Measurements from ENCODE around the gene MAML3. TPM values are rescaled to one million over a fixed set of nuclear protein-coding genes. Genes with fewer than 3 reads are reported as not detected.

Gene MAML3
- polyA plus RNA-seq, 1 donor (not counting 4 experiments of a cell fraction or from before 2014, with no cell fraction given), result 0.68 TPM

GRCh38 chr4:139854668-139855403, 299.1 kb downstream of the MAML3 start:
- DNase-seq (ENCODE audit: low read depth, low spot score) (no peak), FAIRE-seq (no peak)
- H3K79me2 ChIP-seq (ENCODE audit: control insufficient read depth, insufficient read depth, low read length), result no peaks in the 10 kb centered on the region
- H3K36me3 ChIP-seq (ENCODE audit: control insufficient read depth in 2 of 2, extremely low read depth in 1 of 2, insufficient read depth in 2 of 2, low read length in 2 of 2), result no peaks in the 10 kb centered on the region
- dilution Hi-C loops (cut with MboI; ENCODE audit: extremely low pct_ligation_motif_present, low sequenced_read_pairs), result no loop called here
- H3K9me1 ChIP-seq (ENCODE audit: control insufficient read depth, extremely low read depth, insufficient read depth, low read length), result no peaks in the 10 kb centered on the region
- H3K27me3 ChIP-seq (ENCODE audit: control insufficient read depth, extremely low read depth, insufficient read depth, low read length), result no peaks in the 10 kb centered on the region
- H3K9ac ChIP-seq (ENCODE audit: control insufficient read depth, extremely low read depth, insufficient read depth, low read length), result no peak overlapping the region
- H3K4me2 ChIP-seq (ENCODE audit: control insufficient read depth, extremely low read depth, insufficient read depth, low read depth, low read length), result no peak overlapping the region
- H3K4me1 ChIP-seq (ENCODE audit: control insufficient read depth, extremely low read depth, insufficient read depth, low read length), result no peaks in the 10 kb centered on the region
- H3K27ac ChIP-seq (ENCODE audit: control insufficient read depth, insufficient read depth, low read length), result no peak overlapping the region
- TF ChIP-seq EZH2 (IDR thresholded peaks at IDR 0.05; ENCODE audit: low read length), result no peak
- TF ChIP-seq CTCF (optimal IDR thresholded peaks at IDR 0.05 in 1 of 3, IDR thresholded peaks at IDR 0.05 in 1 of 3, conservative IDR thresholded peaks at IDR 0.05 in 1 of 3; ENCODE audit: extremely low read depth in 1 of 3, insufficient read depth in 2 of 3, low read length in 3 of 3), result no peak
- H3K9me3 ChIP-seq (ENCODE audit: control insufficient read depth, low read depth, low read length), result no peaks in the 10 kb centered on the region
- H4K20me1 ChIP-seq (ENCODE audit: control insufficient read depth, extremely low read depth, insufficient read depth, low read length), result no peaks in the 10 kb centered on the region
- no peak overlapping the region for H3K4me3 ChIP-seq (ENCODE audit: control insufficient read depth in 2 of 3, extremely low read depth in 1 of 3, insufficient read depth in 2 of 3, low read depth in 1 of 3, low read length in 3 of 3)
- H2AFZ ChIP-seq (ENCODE audit: control insufficient read depth, low read length), result no peak overlapping the region

GRCh38 chr4:139853309-139853708, 300.7 kb downstream of the MAML3 start:
- no peaks in the 10 kb centered on the region for H3K4me1 ChIP-seq (ENCODE audit: control insufficient read depth, extremely low read depth, insufficient read depth, low read length)
- FAIRE-seq, result no peak
- H3K4me2 ChIP-seq (ENCODE audit: control insufficient read depth, extremely low read depth, insufficient read depth, low read depth, low read length), result no peak overlapping the region
- H3K27me3 ChIP-seq (ENCODE audit: control insufficient read depth, extremely low read depth, insufficient read depth, low read length), result no peaks in the 10 kb centered on the region
- DNase-seq (ENCODE audit: low read depth, low spot score), result no peak
- H3K4me3 ChIP-seq (ENCODE audit: control insufficient read depth in 2 of 3, extremely low read depth in 1 of 3, insufficient read depth in 2 of 3, low read depth in 1 of 3, low read length in 3 of 3), result no peak overlapping the region
- dilution Hi-C loops (cut with MboI; ENCODE audit: extremely low pct_ligation_motif_present, low sequenced_read_pairs), result no loop called here
- H3K9me1 ChIP-seq (ENCODE audit: control insufficient read depth, extremely low read depth, insufficient read depth, low read length), result no peaks in the 10 kb centered on the region
- H3K36me3 ChIP-seq (ENCODE audit: control insufficient read depth in 2 of 2, extremely low read depth in 1 of 2, insufficient read depth in 2 of 2, low read length in 2 of 2), result no peaks in the 10 kb centered on the region
- no peaks in the 10 kb centered on the region for H3K9me3 ChIP-seq (ENCODE audit: control insufficient read depth, low read depth, low read length)
- no peaks in the 10 kb centered on the region for H3K79me2 ChIP-seq (ENCODE audit: control insufficient read depth, insufficient read depth, low read length)
- no peak overlapping the region for H2AFZ ChIP-seq (ENCODE audit: control insufficient read depth, low read length)
- H3K9ac ChIP-seq (ENCODE audit: control insufficient read depth, extremely low read depth, insufficient read depth, low read length), result no peak overlapping the region
- no peak overlapping the region for H3K27ac ChIP-seq (ENCODE audit: control insufficient read depth, insufficient read depth, low read length)
- TF ChIP-seq EZH2 (IDR thresholded peaks at IDR 0.05; ENCODE audit: low read length) (no peak), CTCF (optimal IDR thresholded peaks at IDR 0.05 in 1 of 3, IDR thresholded peaks at IDR 0.05 in 1 of 3, conservative IDR thresholded peaks at IDR 0.05 in 1 of 3; ENCODE audit: extremely low read depth in 1 of 3, insufficient read depth in 2 of 3, low read length in 3 of 3) (no peak)
- no peaks in the 10 kb centered on the region for H4K20me1 ChIP-seq (ENCODE audit: control insufficient read depth, extremely low read depth, insufficient read depth, low read length)
